HepG2 (cell line): ENCODE measurements around the gene ARL6IP4. TPM values are rescaled to one million over a fixed set of nuclear protein-coding genes. Genes with fewer than 3 reads are reported as not detected.
A peak's percentile ranks its signal among the peaks of the same experiment; 100 is the strongest.

Source experiments
- ARNT2 ChIP-seq: sonication (generic); formaldehyde crosslinking; IDR thresholded peaks from 2 replicates; pipeline ENCODE4 v1.8.0; 2022; ENCODE audit warnings: mild to moderate bottlenecking, low read depth, missing genetic modification reagents, moderate library complexity
- ATF7 ChIP-seq, 2 experiments: fragments of 450-650 bp in 1 of 2; sonication (generic) in 1 of 2; formaldehyde crosslinking in 1 of 2; IDR thresholded peaks; 2 replicates each; pipeline versions ENCODE4 v1.4.0 to v1.6.1; 2016 to 2020; ENCODE audit warnings: antibody characterized with exemption in 1 of 2, mild to moderate bottlenecking in 1 of 2, missing genetic modification reagents in 1 of 2
- BRD4 ChIP-seq: sonication (generic); formaldehyde crosslinking; IDR thresholded peaks from 2 replicates; pipeline ENCODE4 v1.4.0; 2020; ENCODE audit warnings: missing genetic modification reagents
- HNF1B ChIP-seq: sonication (generic); formaldehyde crosslinking; IDR thresholded peaks from 2 replicates; pipeline ENCODE4 v1.5.1; 2020; ENCODE audit warnings: mild to moderate bottlenecking, moderate library complexity, missing genetic modification reagents
- IRF2 ChIP-seq: IDR thresholded peaks from 2 replicates; pipeline ENCODE4 v1.6.1; 2018; ENCODE audit warnings: missing genetic modification reagents, missing compliant biosample characterization
- NFIC ChIP-seq: IDR thresholded peaks from 2 replicates; pipeline ENCODE4 v1.6.1; 2012; ENCODE audit warnings: mild to moderate bottlenecking, low read length, inconsistent platforms
- NFYC ChIP-seq: IDR thresholded peaks from 2 replicates; pipeline ENCODE4 v1.6.1; 2016; ENCODE audit warnings: missing genetic modification reagents, missing compliant biosample characterization
- PAWR ChIP-seq: sonication (generic); formaldehyde crosslinking; IDR thresholded peaks from 2 replicates; pipeline ENCODE4 v1.4.0; 2020; ENCODE audit warnings: missing genetic modification reagents, mild to moderate bottlenecking, borderline replicate concordance
- PHB2 ChIP-seq: fragments of 450-650 bp; IDR thresholded peaks from 2 replicates; pipeline ENCODE4 v1.6.1; 2018; ENCODE audit not compliant: partially characterized antibody
- RARA ChIP-seq: IDR thresholded peaks from 2 replicates; pipeline ENCODE4 v1.6.1; 2016; ENCODE audit warnings: missing genetic modification reagents, missing compliant biosample characterization
- SALL1 ChIP-seq: sonication (generic); formaldehyde crosslinking; IDR thresholded peaks from 2 replicates; pipeline ENCODE4 v1.8.0; 2022; ENCODE audit warnings: mild to moderate bottlenecking, missing genetic modification reagents
- SMAD9 ChIP-seq: sonication (generic); formaldehyde crosslinking; IDR thresholded peaks from 2 replicates; pipeline ENCODE4 v1.5.1; 2020; ENCODE audit warnings: mild to moderate bottlenecking, missing genetic modification reagents
- SP4 ChIP-seq: sonication (generic); formaldehyde crosslinking; IDR thresholded peaks from 2 replicates; pipeline ENCODE4 v1.8.1; 2023; ENCODE audit warnings: mild to moderate bottlenecking, missing genetic modification reagents
- SPEN ChIP-seq: sonication (generic); formaldehyde crosslinking; IDR thresholded peaks from 2 replicates; pipeline ENCODE4 v1.5.1; 2020; ENCODE audit warnings: low read depth, mild to moderate bottlenecking, missing genetic modification reagents
- TAF15 ChIP-seq: fragments of 200-400 bp; formaldehyde crosslinking; IDR thresholded peaks from one replicate; pipeline ENCODE4 v1.6.1; 2018; ENCODE audit warnings: mild to moderate bottlenecking, low read depth, low read length; ENCODE audit not compliant: poor library complexity, severe bottlenecking
- THYN1 ChIP-seq: sonication (generic); formaldehyde crosslinking; IDR thresholded peaks from 2 replicates; pipeline ENCODE4 v1.8.1; 2023; ENCODE audit warnings: low read depth, mild to moderate bottlenecking, moderate library complexity, missing genetic modification reagents, borderline replicate concordance
- TOPORS ChIP-seq: sonication (generic); formaldehyde crosslinking; IDR thresholded peaks from 2 replicates; pipeline ENCODE4 v1.8.0; 2023; ENCODE audit warnings: mild to moderate bottlenecking, missing genetic modification reagents
- YEATS2 ChIP-seq: sonication (generic); formaldehyde crosslinking; IDR thresholded peaks from 2 replicates; pipeline ENCODE4 v1.4.0; 2020; ENCODE audit warnings: missing genetic modification reagents, borderline replicate concordance
- ZFP90 ChIP-seq: sonication (generic); formaldehyde crosslinking; IDR thresholded peaks from 2 replicates; pipeline ENCODE4 v1.8.0; 2022; ENCODE audit warnings: missing genetic modification reagents, mild to moderate bottlenecking, inconsistent platforms, borderline replicate concordance
- ZMYM4 ChIP-seq: sonication (generic); formaldehyde crosslinking; IDR thresholded peaks from 2 replicates; pipeline ENCODE4 v1.8.1; 2023; ENCODE audit warnings: mild to moderate bottlenecking, missing genetic modification reagents
- ZNF136 ChIP-seq: sonication (generic); formaldehyde crosslinking; IDR thresholded peaks from 2 replicates; pipeline ENCODE4 v1.8.1; 2022; ENCODE audit warnings: low read depth, mild to moderate bottlenecking, moderate library complexity, missing genetic modification reagents
- ZNF232 ChIP-seq: sonication (generic); formaldehyde crosslinking; IDR thresholded peaks from 2 replicates; pipeline ENCODE4 v1.4.0; 2020; ENCODE audit warnings: missing genetic modification reagents, borderline replicate concordance
- ZNF460 ChIP-seq: sonication (generic); formaldehyde crosslinking; IDR thresholded peaks from 2 replicates; pipeline ENCODE4 v1.5.1; 2020; ENCODE audit warnings: missing genetic modification reagents, mild to moderate bottlenecking, borderline replicate concordance
- ZNF567 ChIP-seq: sonication (generic); formaldehyde crosslinking; IDR thresholded peaks from 2 replicates; pipeline ENCODE4 v1.8.1; 2023; ENCODE audit warnings: mild to moderate bottlenecking, missing genetic modification reagents, borderline replicate concordance
- ZNF792 ChIP-seq: IDR thresholded peaks from 2 replicates; pipeline ENCODE4 v1.6.1; 2016
- ZNF878 ChIP-seq: sonication (generic); formaldehyde crosslinking; IDR thresholded peaks from 2 replicates; pipeline ENCODE4 v1.8.1; 2023; ENCODE audit warnings: mild to moderate bottlenecking, missing genetic modification reagents, moderate library complexity
- polyA plus RNA-seq, 8 experiments: library from polyadenylated mRNA; depleted of rRNA in 3 of 8; stranded (reverse) in 7 of 8; unstranded in 1 of 8; fragments of >200 nt; fragmentation: Illumina TruSeq in 4 of 8; extraction: Trizol in 4 of 8; gene quantifications; 2 replicates each; pipeline versions ENCODE4 v1.2.1 to v1.2.3, GENCODE V29; 2011 to 2016; ENCODE audit warnings: low read depth in 4 of 8, missing spikeins in 1 of 8, mixed read lengths in 1 of 8; ENCODE audit not compliant: insufficient read depth in 1 of 8
- total RNA-seq, 5 experiments: library from RNA; depleted of rRNA; stranded (reverse); fragments of >200 nt; fragmentation: Illumina TruSeq; extraction: Trizol; gene quantifications; 2 replicates each; pipeline ENCODE4 v1.2.3, GENCODE V29; 2016; ENCODE audit warnings: low read depth in 1 of 5
- TF ChIP-seq, protein P1 (sequence below): sonication (generic); formaldehyde crosslinking; IDR thresholded peaks from 2 replicates; pipeline ENCODE4 v1.4.0; 2020; ENCODE audit warnings: missing genetic modification reagents, low read depth, mild to moderate bottlenecking, borderline replicate concordance
- TF ChIP-seq, protein P2 (sequence below): sonication (generic); formaldehyde crosslinking; IDR thresholded peaks from 2 replicates; pipeline ENCODE4 v1.8.1; 2023; ENCODE audit warnings: mild to moderate bottlenecking, moderate library complexity, missing genetic modification reagents

The ARL6IP4 gene
- total and polyA plus RNA-seq, 2 of the 13 experiments (the other 11 are each of a cell fraction or from before 2014, with no cell fraction given) = 155 to 220 TPM

DNA sequence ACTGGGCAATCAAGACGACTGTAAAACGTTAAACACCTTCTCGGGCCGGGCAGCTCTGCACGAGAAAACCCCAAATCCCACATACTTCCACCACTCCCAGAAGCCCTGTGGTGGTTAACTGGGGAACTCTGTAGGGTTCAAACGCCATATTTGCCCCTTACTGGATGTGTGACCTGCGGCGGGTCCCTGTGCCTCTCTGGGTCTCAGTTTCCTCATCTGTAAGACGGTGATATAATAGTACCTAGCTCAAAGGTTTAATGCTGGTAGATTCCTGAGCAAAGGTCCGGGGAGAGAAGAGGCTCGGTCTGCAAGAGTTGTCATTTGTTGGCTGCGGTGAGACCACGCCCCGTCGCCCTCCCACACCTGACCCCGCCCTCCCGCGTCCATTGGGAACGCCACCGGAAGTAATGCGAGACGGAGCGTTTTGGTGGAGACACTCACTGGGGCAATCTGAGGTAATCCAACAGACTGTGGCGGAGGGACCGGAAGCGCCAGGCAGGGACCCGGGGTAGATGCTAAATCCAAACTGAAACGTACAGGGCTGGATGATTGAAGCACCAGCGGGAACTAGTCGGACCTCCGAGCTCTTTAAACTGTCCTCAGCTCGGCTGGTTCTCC lies 6.1 kb upstream of the ARL6IP4 start (continued):
- no peak for TF ChIP-seq THYN1 (CRISPR knock-in tag)
- 0 out of 2 replicates have a peak, but pooled peaks have one; percentile 21 for TF ChIP-seq ZFP90 (CRISPR knock-in tag)
- TF ChIP-seq SPEN = peak; percentile 73
- no peak for TF ChIP-seq SMAD9
- 0 out of 2 replicates have a peak, but pooled peaks have one; percentile 8 for TF ChIP-seq PAWR (CRISPR knock-in tag)
- TF ChIP-seq ZNF792 (CRISPR knock-in tag) = peak; percentile 39; the same call in 1 of the 2 replicates
- TF ChIP-seq ZNF460 (CRISPR knock-in tag) = peak; percentile 19; the same call in 1 of the 2 replicates
- TF ChIP-seq NFYC (CRISPR knock-in tag) = peak; percentile 46
- TF ChIP-seq SP4 (CRISPR knock-in tag) = peak; percentile 56; the same call in 1 of the 2 replicates
- TF ChIP-seq TOPORS = no peak
- peak; percentile 39; the same call in 1 of the 2 replicates for TF ChIP-seq BRD4 (CRISPR knock-in tag)
- TF ChIP-seq ZNF136 (CRISPR knock-in tag) = no peak
- TF ChIP-seq TAF15 = no peak
- peak; percentile 71 for TF ChIP-seq ZMYM4
- TF ChIP-seq YEATS2 (CRISPR knock-in tag) = peak; percentile 78
- peak; percentile 71; the same call in 1 of the 2 replicates for TF ChIP-seq HNF1B
- TF ChIP-seq, protein P1, sequence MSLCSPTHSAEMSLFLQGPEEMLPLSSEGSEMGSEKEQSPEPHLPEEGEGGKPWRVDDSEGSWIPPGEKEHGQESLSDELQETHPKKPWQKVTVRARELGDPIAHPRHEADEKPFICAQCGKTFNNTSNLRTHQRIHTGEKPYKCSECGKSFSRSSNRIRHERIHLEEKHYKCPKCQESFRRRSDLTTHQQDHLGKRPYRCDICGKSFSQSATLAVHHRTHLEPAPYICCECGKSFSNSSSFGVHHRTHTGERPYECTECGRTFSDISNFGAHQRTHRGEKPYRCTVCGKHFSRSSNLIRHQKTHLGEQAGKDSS = 0 out of 2 replicates have a peak, but pooled peaks have one; percentile 10
- 0 out of 2 replicates have a peak, but pooled peaks have one; percentile 6 for TF ChIP-seq ARNT2
- no peak for TF ChIP-seq ZNF567 (CRISPR knock-in tag)
- TF ChIP-seq, protein P2, sequence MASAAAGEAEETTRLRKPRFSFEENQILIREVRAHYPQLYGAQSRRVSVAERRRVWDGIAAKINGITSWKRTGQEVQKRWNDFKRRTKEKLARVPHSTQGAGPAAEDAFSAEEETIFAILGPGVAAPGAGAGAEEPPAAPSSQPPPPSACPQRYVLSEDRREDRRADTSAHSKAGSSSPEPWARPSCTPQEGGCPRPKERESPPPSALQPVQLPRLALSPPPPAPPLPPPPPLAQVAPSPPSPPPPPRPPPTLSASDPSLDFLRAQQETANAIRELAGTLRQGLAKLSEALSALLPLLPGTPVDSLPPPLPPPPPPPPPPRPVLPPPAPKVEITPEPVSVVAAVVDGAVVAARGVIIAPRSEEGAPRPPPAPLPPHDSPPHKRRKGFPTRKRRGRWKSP (CRISPR knock-in tag) = 0 out of 2 replicates have a peak, but pooled peaks have one; percentile 34
- TF ChIP-seq ZNF232 = peak; percentile 71; the same call in 1 of the 2 replicates
- peak; percentile 61 for TF ChIP-seq SALL1 (CRISPR knock-in tag)
- TF ChIP-seq IRF2 = peak; percentile 81
- TF ChIP-seq RARA (CRISPR knock-in tag) = 0 out of 2 replicates have a peak, but pooled peaks have one; percentile 47
- no peak for TF ChIP-seq PHB2
- TF ChIP-seq NFIC = peak; percentile 15; the same call in 1 of the 2 replicates
- TF ChIP-seq ZNF878 (CRISPR knock-in tag) = peak; percentile 33; the same call in 1 of the 2 replicates
- no peak for TF ChIP-seq ATF7 (IDR thresholded peaks at IDR 0.05)
- TF ChIP-seq ATF7 (CRISPR knock-in tag; IDR thresholded peaks at IDR 0.05) = no peak
